HFF-Myc (cell line): Measurements from ENCODE around the gene PLA2G3.

Experiments used
- DNase-seq: peaks from one replicate; pipeline ENCODE4 v3.0.0-alpha.2; 2011; ENCODE audit warnings: low read depth; ENCODE audit errors: extremely low read depth
- H3K4me3 ChIP-seq: replicated peaks from 2 replicates; pipeline ENCODE4 v1.5.1; 2011; ENCODE audit warnings: low read depth, mild to moderate bottlenecking, control low read depth, low read length
- TF ChIP-seq, protein P1 (sequence below): IDR thresholded peaks from 2 replicates; pipeline ENCODE4 v1.5.1; 2012; ENCODE audit warnings: mild to moderate bottlenecking, low read depth, low read length, control low read depth; ENCODE audit errors: missing control alignments

The PLA2G3 gene

DNA sequence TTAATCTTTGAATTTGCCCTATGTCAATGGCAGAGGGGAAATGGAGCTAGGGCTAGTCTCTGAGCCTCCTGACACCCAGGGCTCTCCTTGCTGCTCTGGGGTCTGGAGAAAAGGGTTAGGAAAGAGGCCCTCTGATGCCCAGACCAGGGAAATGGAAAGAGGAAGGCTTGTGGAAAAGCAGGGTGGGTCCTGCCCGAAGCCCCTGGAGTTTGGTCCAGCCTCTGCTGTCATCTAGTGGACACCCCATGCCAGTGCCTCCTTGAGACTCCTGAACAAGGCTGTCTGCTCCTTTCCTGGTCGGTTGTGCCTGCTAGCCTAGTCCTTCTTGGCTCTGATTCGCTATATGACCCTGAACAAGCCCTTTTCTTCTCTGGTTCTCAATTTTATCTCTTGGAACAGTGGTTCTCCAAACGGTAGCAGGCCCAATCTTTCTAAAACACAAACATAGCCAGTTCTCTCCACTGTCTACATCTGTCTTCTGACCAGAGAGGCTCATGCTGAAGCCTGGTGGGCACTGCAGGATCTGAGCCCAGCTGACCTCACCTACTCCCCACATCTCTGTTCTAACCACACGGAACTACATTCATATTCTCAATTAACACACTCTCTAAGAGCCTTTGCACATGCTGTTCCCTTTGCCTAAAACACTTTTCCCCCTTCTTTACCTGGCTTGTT, 8.8 kb upstream of the PLA2G3 start:
- H3K4me3 ChIP-seq: no peak overlapping the region
- TF ChIP-seq, protein P1, sequence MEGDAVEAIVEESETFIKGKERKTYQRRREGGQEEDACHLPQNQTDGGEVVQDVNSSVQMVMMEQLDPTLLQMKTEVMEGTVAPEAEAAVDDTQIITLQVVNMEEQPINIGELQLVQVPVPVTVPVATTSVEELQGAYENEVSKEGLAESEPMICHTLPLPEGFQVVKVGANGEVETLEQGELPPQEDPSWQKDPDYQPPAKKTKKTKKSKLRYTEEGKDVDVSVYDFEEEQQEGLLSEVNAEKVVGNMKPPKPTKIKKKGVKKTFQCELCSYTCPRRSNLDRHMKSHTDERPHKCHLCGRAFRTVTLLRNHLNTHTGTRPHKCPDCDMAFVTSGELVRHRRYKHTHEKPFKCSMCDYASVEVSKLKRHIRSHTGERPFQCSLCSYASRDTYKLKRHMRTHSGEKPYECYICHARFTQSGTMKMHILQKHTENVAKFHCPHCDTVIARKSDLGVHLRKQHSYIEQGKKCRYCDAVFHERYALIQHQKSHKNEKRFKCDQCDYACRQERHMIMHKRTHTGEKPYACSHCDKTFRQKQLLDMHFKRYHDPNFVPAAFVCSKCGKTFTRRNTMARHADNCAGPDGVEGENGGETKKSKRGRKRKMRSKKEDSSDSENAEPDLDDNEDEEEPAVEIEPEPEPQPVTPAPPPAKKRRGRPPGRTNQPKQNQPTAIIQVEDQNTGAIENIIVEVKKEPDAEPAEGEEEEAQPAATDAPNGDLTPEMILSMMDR: peak; percentile 99
- no peak for DNase-seq

- no peak for DNase-seq
- TF ChIP-seq, protein P1: no peak
- H3K4me3 ChIP-seq: no peak overlapping the region
These were observed 8.2 kb upstream of the PLA2G3 start for GRCh38 chr22:31148488-31148887.

DNA sequence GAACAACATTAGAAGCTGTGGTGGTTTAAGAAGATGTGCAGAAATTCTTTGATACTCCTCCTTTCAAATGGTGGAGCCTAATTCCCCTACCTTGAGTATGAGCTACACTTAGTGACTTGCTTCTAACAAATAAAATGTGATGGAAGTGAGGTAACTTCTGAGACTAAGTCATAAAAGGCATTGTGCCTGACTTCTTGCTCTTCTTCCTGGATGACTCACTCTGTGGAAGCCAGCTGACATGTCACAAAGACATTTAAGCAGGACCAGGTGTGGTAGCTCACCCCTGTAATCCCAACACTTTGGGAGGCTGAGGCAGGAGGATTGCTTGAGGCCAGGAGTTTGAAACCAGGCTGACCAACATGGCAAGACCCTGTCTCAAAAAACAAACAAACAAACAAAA, 3.9 kb upstream of the PLA2G3 start:
- TF ChIP-seq, protein P1: no peak
- H3K4me3 ChIP-seq: no peak overlapping the region
- DNase-seq: no peak

DNA sequence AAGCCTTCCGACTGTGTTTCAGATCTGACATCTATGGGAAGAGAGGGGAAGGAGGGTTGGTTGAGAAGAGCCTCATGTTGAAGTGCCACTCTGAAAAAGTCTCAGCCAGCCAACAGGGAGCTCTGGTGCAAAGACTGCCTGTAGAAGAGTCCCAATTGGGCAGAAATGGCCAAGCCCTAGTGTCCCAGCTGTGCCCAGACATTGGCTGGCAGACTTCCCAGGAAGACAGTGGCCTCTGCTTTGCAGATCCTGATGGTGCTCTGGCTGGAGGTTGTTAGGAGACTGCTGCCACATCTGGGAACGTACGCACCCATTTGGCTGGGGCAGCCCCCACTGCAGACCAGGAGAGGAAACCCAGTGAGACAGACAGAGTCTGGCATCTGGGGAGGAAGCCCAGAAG, 3.2 kb upstream of the PLA2G3 start:
- TF ChIP-seq, protein P1: no peak
- DNase-seq: no peak
- no peak overlapping the region for H3K4me3 ChIP-seq

- no peak for DNase-seq
- no peak overlapping the region for H3K4me3 ChIP-seq
- TF ChIP-seq, protein P1: no peak
These were observed 2.7 kb upstream of the PLA2G3 start for GRCh38 chr22:31143038-31143437.

GRCh38 chr22:31142285-31142684, 2.0 kb upstream of the PLA2G3 start:
- no peak overlapping the region for H3K4me3 ChIP-seq
- no peak for DNase-seq
- TF ChIP-seq, protein P1: no peak

DNA sequence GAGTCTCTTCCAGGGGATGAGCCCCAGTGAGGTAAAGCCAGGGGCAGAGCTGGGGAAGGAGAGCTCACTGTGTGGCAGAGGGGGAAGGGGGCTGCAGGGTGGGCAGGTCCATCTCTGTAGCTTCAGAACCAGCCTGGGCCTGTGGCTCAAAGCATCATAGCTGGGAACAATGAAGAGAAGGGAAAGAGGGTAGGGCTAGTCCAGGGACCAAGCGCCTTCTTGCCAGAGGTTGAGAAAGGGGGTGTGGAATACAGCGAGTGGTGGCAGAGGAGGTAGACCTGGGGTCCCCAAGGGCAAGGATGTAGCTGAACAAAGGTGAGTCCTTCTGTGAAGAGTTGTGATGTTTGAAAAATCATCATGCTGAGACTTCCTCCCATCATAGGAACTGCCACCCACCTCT, 1.2 kb upstream of the PLA2G3 start:
- no peak for DNase-seq
- TF ChIP-seq, protein P1: no peak
- no peak overlapping the region for H3K4me3 ChIP-seq
